Upper lobe of right lung (tissue), 1 donor: Measurements from ENCODE around the gene LRP4. TPM values are rescaled to one million over a fixed set of nuclear protein-coding genes. Genes with fewer than 3 reads are reported as not detected.
A peak's percentile ranks its signal among the peaks of the same experiment; 100 is the strongest.

Experiments
- ATAC-seq: fragments of 200-7000 bp; cut with Tn5 transposase; one replicate; pipeline ENCODE4 v1.9.1; 2020; ENCODE audit warnings: mild to moderate bottlenecking, moderate library complexity
- DNase-seq: peaks from one replicate; pipeline ENCODE4 v3.0.0-alpha.2; 2020
- H3K27ac ChIP-seq: fragments of 200-600 bp; one replicate; pipeline ENCODE4 v1.8.0; 2022
- H3K27me3 ChIP-seq: fragments of 200-600 bp; one replicate; pipeline ENCODE4 v1.8.0; 2022; ENCODE audit warnings: mild to moderate bottlenecking
- H3K36me3 ChIP-seq: fragments of 200-600 bp; one replicate; pipeline ENCODE4 v1.8.0; 2022
- H3K4me1 ChIP-seq: fragments of 200-600 bp; one replicate; pipeline ENCODE4 v1.8.0; 2022
- H3K4me3 ChIP-seq: fragments of 200-600 bp; one replicate; pipeline ENCODE4 v1.8.0; 2022; ENCODE audit warnings: mild to moderate bottlenecking
- H3K9me3 ChIP-seq: fragments of 200-600 bp; one replicate; pipeline ENCODE4 v1.8.0; 2022
- intact Hi-C: fragments of 100-400 bp; cut with DNase I; formaldehyde crosslinking; loops from one replicate; pipeline ENCODE4 v1.11.0; 2022
- total RNA-seq: library from RNA; stranded (reverse); fragmentation: NEBNext Ultra II Directional; extraction: Animal tissue kit (Norgen Biotek cat#: 25700); gene quantifications from one replicate; pipeline ENCODE4 v1.2.1, GENCODE V29; 2021
- TF ChIP-seq, protein P1 (sequence below): fragments of 200-600 bp; IDR thresholded peaks from one replicate; pipeline ENCODE4 v1.8.0; 2022; ENCODE audit warnings: antibody characterized with exemption
- donor health status: DM: no; HTN: yes; CAD: no; lungs with severe emphysema.

LRP4 gene
- total RNA-seq, 1 donor from 2014 or later: 14.0 TPM

DNA sequence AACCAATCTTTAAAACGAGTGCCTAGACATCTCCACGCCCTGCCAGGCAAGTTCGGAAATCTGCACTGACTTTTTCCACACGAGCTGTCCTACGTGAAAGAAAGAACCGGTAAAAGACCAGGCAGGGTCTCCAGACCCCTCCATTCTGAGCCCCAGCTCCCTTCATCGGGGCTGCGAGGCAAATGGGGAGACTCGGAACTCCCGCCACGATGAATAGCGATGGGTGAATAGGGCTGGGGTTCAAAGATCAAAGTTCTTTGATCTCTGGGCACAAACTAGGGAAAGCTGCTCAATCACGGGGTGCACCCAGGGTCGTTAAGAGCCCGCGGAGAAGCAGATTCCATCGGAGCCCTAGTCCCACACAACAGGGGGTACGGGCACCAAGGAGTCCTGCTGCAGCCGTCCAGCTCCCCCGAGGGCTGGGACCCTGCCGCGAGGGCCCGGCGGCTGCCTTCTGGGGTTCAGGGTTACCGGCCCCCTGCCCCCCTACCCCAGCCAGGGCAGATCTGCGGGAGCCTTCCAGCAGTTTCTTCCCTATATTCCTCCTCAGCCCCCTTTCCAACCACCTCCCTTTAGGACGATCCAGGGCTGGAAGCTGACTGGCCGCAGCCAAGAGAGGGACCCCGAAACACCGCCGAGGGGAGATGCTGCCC lies 1.1 kb downstream of the LRP4 start:
- H3K27ac ChIP-seq: peak overlapping the region; percentile 68

DNA sequence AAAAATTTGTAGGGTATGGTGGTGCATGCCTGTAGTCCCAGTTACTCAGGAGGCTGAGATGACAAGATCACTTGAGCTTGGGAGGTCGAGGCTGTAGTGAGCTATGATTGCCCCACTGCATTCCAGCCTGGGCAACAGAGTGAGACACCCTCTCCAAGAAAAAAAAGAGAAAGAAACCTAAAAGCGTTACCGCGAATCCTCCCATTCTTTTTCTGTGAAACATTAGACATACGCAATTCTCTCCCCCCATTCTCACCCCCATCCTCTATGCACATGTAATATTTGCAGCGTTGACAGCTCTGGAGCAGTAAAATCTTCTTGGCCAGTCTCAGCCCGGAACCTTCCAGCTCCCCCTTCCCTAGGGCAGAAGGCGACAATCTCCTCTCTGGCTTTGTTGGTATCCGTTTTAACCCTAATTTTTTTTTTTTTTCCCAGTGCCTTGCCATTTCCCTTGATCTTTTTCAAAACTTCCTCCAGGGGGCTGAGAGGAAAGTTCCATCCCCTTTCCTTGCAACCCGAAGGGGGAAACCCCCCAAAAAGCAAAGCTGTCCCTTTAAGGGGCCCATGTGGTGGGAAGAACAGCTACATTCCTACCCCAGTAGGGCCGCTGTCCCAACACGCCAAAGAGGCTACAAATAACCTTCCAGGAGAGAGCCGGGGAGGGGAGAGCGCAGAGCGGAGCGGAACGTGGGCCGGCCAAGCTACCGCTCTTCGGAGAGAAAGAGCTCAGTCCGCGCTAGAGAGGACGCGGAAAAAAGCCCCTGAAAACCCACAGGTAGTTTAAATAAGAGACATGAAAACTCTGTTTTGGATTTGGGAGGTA lies 1.9 kb downstream of the LRP4 start:
- intact Hi-C loops: no loop called here
- H3K27me3 ChIP-seq: peaks cover 31% of the 10 kb centered on the region
- peaks cover 18% of the 10 kb centered on the region for H3K4me1 ChIP-seq
- TF ChIP-seq, protein P1, sequence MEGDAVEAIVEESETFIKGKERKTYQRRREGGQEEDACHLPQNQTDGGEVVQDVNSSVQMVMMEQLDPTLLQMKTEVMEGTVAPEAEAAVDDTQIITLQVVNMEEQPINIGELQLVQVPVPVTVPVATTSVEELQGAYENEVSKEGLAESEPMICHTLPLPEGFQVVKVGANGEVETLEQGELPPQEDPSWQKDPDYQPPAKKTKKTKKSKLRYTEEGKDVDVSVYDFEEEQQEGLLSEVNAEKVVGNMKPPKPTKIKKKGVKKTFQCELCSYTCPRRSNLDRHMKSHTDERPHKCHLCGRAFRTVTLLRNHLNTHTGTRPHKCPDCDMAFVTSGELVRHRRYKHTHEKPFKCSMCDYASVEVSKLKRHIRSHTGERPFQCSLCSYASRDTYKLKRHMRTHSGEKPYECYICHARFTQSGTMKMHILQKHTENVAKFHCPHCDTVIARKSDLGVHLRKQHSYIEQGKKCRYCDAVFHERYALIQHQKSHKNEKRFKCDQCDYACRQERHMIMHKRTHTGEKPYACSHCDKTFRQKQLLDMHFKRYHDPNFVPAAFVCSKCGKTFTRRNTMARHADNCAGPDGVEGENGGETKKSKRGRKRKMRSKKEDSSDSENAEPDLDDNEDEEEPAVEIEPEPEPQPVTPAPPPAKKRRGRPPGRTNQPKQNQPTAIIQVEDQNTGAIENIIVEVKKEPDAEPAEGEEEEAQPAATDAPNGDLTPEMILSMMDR: peak; percentile 25
- ATAC-seq (peak; percentile 60), DNase-seq (no peak)
- H3K4me3 ChIP-seq: peak overlapping the region; percentile 60
- no peaks in the 10 kb centered on the region for H3K9me3 ChIP-seq
- no peaks in the 10 kb centered on the region for H3K36me3 ChIP-seq
- H3K27ac ChIP-seq: peak overlapping the region; percentile 68

More for the DNA sequence above, 1.1 kb downstream of the LRP4 start:
- DNase-seq: no peak
- intact Hi-C loops: no loop called here
- ATAC-seq: no peak
- TF ChIP-seq, protein P1: no peak
- H3K9me3 ChIP-seq: no peaks in the 10 kb centered on the region
- no peaks in the 10 kb centered on the region for H3K36me3 ChIP-seq
- peak overlapping the region; percentile 60 for H3K4me3 ChIP-seq
- H3K27me3 ChIP-seq: peaks cover 31% of the 10 kb centered on the region
- H3K4me1 ChIP-seq: peaks cover 18% of the 10 kb centered on the region

DNA sequence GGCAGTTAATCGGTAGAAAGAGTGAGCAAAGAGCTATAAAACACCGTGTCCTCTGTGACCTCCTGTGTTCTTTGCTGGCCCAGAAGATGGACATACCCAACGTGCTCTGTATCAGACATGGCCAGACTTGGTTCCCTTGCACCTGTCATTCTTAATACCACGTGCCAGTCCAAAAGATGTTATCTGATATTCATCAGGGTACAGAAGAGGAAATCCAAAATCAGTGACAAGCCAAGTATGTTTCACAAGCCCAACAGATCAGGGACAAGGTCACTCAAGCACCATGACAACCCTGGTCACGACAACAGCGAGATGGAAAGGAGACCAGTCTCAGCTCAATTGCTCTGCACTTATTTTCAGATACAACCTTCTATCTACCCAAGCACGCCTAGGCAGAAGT lies 3.4 kb downstream of the LRP4 start:
- TF ChIP-seq, protein P1: no peak
- no peak for DNase-seq
- Histone ChIP-seq H3K9me3 (no peaks in the 10 kb centered on the region), H3K27ac (peak overlapping the region; percentile 13), H3K4me3 (no peak overlapping the region), H3K36me3 (no peaks in the 10 kb centered on the region), H3K27me3 (peaks cover 31% of the 10 kb centered on the region), H3K4me1 (peaks cover 18% of the 10 kb centered on the region)
- intact Hi-C loops: no loop called here
- ATAC-seq: no peak

DNA sequence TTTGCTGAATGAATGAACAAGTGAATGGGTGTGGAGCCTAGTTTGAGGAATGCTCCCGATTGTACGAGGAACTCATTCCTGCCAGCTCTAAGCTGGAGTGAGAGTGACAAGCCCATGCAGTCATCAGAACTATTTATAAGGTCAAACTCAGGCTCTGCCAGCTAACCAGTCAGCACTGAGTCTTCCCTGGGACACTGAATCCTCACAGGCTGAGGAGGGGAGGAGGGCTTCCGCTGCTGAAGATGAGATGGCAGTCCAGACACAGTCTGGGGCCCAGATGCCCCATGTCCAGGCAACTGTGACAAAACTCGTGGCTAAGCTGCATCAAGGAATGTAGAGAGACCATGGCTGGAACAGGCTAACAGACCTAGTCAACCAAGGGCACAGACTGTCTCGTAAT lies 4.0 kb downstream of the LRP4 start:
- Histone ChIP-seq H3K4me1 (peaks cover 18% of the 10 kb centered on the region), H3K4me3 (no peak overlapping the region), H3K9me3 (no peaks in the 10 kb centered on the region), H3K27me3 (peaks cover 31% of the 10 kb centered on the region), H3K36me3 (no peaks in the 10 kb centered on the region), H3K27ac (peak overlapping the region; percentile 13)
- TF ChIP-seq, protein P1: no peak
- no peak for DNase-seq
- peak; percentile 48 for ATAC-seq
- intact Hi-C loops: no loop called here

DNA sequence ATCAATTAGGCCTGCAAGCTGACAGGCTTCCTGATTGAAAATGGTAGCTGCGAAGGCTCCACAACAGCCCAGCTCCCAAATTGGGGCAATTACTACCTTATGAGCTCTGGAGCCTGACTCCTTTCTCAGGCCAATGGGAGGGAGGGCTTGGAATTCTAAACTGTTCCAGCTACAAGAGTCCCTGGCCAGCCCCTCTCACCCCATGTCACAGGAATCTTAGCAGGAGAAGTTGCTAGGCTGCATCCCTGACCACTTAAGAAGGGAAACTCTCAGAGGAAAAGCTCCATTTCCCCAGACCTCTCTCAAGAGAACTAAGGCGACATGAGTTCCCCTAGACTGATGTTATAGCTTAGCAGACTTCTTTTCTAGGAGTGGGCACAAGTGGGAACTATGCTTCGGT lies 4.9 kb downstream of the LRP4 start:
- Histone ChIP-seq H3K4me1 (peaks cover 15% of the 10 kb centered on the region), H3K36me3 (no peaks in the 10 kb centered on the region), H3K4me3 (no peak overlapping the region), H3K9me3 (no peaks in the 10 kb centered on the region), H3K27ac (no peak overlapping the region), H3K27me3 (peaks cover 31% of the 10 kb centered on the region)
- TF ChIP-seq, protein P1: no peak
- ATAC-seq: no peak
- intact Hi-C loops: no loop called here
- no peak for DNase-seq
